Fibroblast of peridontal ligament (primary cell): Measurements from ENCODE around the gene ERICH6.
"Not testable (repeated sequence)": the region's sequence is repeated elsewhere in the genome, so short reads cannot be mapped to it uniquely, and the experiment has no call there.

ENCODE experiments used
- DNase-seq: peaks from one replicate; pipeline ENCODE4 v3.0.0-alpha.2; 2010; ENCODE audit errors: extremely low read depth

The ERICH6 gene

DNA sequence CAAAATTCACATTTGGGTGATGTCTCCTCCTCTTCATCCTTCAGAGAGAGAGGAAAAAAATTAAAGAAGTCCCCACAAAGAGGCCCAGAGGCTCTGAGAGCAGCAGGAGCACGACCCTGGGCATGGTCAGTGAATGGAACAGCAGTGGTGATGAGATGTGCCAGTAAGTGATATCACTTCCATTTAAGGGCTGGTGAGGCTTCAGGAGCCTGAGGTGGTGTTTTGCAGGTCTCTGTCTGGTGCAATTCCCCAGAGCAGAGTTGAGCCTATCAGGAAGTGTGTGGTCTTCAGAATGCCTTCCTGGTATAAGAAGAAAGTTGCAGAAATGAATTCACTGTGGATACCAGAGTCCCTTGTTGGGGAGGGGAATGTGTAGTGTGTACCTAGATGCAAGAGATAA, 21.4 kb downstream of the ERICH6 start:
- no peak for DNase-seq

DNA sequence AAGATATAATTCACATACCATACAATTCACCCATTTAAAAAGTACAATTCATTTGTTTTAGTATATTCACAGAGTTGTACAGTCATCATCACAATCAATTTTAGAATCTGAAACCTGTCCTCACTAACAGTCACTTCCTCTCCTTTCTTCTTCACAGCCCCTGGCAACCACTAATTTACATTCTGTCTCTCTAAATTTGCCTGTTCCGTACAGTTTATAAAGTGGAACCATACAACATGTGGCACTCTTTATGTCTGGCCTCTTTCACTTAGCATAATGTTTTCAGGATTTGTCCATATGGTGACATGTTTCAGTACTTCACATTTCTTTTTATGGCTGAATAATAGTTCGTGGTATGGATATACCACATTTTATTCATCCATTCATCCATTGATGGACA, 22.7 kb downstream of the ERICH6 start:
- no peak for DNase-seq

DNA sequence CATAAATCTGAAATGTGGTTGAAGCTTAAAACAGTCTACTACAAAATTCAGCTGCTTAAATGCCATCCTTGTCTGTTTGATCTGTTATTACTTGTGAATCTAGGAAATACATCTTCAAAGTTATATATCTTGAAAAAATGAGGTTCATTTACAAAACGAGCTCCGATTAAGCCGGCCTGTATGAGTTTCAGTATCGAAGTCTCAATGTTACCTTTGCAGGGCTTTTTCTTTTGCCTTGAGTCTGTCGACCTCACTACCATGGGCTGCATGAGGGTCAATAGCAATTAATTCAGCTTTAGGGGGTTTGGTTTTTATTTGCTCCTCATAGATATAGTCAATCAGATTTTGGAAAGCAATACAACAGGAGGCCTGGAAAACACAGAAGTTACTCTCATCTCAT, 23.2 kb downstream of the ERICH6 start:
- DNase-seq = no peak

DNA sequence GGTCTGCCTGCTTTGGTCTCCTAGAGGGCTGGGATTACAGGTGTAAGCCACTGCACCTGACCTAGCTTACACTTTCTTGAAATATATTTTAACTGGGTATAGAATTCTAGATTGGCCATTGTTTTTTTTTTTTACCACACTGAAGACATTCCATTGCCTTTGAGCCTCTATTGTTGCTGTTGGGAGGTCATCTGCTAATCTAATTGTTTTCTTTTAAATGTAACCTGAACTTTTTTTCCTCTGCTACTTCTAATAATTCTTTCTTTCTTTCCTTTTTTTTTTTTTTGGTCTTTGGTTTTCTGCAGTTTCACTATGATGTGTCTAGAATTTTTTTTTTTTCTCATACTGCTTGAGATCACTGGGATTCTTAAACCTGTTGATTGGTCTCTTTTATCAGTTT, 28.1 kb downstream of the ERICH6 start:
- DNase-seq = no peak

DNA sequence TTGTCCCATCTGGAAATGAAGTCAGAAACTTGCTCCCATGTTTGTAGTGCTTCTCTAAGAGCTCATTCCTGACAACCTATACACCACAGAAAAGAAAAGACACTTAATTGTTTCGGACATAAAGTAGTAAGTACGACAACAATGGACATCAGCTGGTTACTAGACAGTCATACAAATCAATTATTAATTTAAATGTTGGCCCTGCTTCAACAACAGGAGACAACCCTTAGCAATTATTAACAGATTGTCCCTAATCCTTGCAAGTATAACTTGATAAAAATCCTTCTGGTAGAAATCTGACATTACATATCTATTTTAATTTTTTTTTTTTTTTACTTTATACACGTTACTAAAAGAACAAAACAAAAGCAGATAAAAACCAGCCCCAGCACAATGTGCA, 29.8 kb downstream of the ERICH6 start:
- no peak for DNase-seq

DNA sequence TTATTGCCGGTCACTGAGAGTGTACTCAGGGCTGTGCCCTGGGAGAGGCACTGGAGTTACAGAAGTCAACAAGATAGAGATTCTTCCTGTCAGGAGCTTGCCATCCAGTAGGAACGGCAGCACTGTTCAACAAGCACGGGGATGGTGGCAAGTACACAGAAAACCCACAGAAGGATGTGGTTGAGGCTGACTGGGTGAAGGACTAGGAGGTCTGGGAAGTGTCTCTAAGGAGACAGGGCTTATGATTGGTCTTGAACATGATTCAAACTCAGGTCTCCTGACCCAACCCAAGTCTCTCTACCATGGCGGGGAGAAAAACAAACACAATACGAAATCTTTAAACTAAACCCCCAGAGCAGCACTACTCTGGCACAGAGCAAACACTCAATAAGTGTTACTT, 37.6 kb downstream of the ERICH6 start:
- no peak for DNase-seq

DNA sequence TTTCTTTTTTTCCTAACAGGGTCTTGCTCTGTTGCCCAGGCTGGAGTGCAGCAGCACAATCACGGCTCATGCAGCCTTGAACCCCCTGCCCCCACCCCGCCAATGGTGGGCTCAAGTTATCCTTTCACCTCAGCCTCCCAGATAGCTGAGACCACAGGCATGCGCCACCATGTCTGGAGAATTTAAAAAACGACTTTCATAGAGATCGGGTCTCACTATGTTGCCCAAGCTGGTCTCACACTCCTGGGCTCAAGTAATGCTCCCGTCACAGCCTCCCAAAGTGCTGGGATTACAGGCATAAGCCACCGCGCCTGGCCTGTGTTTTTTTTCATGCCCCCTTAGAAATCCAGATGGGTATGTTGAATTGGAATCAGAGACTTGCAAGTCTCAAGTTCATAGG, 40.3 kb downstream of the ERICH6 start:
- no peak for DNase-seq

DNA sequence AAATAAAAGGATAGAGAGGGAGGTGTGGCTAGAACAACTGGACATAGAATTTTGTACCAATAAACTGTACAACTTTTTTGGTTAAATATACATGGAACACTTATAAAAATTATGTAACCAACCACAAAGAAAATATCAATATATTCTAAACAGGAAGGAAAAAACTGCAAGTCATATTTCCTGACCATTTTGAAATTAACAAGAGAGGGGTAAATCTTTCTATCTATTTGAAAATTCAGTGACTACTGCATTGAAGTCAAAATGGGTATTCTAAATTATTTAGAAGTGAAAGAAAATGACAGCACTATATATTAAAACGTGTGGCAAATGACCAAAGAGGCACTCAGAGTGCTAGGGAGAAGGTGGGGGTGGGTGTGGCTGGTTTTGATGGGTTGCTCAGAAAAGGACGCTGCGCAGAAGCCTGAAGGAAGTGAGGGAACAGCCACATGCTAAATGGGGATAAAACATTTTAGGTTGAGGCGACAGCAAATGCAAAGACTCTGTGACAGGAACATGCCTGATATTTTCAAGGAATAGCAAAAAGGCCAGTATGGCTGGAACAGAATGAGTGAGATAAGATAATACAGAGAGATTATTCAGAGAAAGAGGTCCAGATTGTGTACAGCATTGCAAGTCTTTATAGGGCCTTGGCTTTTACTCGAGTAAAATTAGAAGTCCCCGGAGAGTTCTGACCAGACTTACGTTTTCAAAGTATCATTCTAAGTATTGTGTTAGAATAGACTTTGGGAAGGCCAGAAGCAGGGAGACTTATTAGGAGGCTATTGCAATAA, 41.1 kb downstream of the ERICH6 start:
- DNase-seq = no peak

DNA sequence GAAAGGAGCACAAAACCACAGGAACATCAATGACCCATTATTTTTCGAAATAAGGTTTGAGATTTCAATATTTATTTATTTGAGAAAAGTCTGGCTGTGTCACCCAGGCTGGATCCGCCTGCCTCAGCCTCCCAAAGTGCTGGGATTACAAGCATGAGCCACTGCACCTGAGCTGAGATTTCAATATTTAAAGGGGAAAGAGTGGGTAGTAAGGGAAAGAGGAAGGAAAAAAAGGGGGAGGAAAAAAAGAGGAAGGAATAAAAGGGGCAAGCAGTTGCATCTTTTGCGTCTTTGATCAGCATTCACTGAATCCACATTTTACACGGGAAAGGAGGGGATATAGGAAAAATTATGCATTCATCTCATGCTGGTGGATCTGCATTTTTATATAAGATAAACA, 47.4 kb downstream of the ERICH6 start:
- no peak for DNase-seq

DNA sequence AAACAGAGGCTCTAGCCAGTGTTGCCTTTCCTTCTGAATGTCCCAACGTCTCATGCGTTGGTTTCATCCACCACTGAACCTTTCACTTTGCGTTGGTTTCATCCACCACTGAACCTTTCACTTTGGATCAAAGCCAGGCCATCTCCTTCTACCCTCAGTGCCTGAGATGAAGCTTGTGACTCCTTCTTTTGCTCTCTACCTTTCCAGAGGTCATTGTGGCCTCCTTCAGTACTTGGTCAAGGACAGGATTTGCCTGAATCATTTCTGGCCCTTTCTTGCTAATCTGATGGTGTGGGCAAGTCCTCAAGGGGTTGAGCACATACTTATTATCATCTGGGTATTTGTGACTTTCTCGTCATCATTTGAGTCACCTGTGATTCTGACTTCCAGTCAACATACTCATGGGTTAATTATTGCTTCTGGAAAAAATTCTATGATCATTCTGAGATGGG, 50.6 kb downstream of the ERICH6 start:
- DNase-seq = no peak

DNA sequence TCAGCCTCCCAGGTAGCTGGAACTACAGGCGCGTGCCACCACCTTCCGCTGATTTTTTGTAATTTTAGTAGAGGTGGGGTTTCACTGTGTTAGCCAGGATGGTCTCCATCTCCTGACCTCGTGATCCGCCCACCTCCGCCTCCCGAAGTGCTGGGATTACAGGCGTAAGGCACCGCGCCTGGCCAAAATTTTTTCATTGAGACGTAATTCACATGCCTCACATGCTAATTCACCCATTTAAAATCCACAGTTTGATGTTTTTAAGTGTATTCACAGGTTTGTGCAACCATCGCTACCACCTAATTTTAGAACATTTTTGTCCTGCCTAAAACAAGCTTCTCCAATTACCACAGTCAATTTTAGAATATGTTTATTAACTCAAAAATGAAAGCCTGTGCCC, 63.5 kb downstream of the ERICH6 start:
- no peak for DNase-seq

DNA sequence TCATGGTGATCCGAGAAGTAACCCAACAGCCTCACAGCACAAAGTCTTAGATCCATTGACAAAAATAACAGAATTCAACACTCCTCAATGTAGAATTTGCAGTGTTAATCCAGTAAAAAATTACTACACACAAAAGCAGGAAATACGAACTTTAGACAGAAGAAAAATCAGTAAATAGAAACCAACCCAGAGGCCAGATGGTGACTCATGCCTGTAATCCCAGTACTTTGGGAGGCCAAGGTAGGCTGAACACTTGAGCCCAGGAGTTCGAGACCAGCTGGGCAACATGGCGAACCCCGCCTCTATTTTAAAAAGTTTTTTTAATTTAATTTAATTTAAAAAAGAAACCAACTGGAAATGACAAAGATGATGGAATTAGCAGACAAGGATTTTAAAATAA, 64.5 kb downstream of the ERICH6 start:
- DNase-seq = peak; percentile 13

DNA sequence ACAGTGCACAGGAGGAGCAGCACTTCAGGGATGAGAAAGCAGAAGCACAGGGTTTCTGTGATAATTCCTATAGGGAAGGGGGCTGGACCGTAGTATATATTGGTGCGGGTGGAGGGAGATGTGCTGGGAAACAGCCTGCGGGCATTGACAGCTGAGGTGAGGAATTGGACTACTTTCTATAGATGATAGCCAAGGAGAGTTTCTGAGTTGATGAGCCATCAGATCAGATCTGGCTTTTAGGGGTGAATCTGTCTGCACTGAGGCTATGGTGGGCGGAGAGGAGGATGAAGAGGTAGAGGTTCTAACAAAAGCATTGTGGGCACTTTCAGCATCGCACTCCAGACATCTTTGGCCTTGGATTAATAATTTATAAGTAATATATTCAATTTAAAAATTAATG, 67.5 kb downstream of the ERICH6 start:
- no peak for DNase-seq

DNA sequence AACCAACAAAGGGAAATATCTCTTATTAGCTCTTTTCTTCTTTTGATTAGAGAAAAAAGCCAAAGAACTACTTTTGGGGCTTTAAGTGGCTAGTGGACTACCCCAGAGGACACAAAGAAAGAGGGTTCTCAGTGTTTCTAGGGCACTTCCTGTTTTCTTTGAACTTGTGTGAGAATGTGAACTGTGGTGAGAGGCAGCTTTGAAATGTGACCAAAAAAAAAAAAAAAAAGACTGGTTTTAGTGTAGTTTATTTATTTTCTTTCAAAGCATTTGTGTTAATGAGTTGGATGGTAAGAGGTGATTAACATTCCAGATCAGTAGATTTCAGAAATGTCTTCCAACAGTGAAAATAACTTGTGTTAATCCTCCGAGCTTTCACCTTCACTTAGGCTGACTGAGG, 68.2 kb downstream of the ERICH6 start:
- no peak for DNase-seq

DNA sequence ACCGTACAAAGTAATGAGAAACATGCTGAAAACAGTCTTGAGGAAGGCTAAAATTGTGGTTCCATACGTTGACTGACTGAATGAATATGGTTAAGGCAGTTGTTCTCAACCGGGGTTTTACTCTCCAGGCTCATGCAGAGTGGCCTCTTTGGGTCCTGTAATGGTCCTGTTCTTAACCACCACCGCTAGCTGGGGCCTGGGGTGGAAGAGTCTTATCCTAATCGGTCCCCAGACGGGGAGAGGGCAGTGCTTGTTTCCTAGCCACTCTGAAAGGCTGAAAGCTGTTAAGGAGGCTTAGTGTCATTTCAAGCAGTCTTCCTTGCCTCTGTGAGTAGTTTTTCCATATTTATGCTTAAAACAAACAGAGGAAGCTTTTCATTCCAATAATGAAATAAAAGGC, 68.6 kb downstream of the ERICH6 start:
- DNase-seq = no peak

DNA sequence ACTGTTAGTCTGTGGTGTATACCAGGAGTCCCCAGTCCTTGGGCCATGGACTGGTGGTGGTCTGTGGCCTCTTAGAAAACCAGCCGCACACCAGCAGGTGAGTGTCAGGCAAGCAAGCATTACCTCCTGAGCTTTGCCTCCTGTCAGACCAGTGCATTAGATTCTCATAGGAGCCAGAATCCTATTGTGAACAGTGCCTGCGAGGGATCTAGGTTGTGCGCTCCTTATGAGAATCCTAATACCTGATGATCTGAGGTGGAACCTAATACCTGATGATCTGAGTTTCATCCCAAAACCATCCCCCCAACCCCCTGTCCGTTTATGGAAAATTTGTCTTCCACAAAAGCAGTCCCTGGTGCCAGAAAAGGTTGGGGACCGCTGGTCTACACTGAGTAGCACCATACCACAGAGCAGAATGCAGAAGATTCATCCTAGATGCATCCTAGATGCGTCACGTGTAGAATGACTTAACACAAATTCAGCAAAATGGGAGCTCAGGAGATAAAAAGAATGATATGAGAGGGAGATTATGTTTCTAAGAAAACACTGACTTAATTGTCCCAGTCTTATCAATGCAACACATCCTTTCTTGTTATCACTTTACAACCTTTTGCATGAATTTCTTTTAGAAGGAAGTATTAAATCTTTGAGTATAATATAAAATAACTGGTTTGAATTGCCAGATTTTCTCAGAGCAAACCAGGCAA, 72.1 kb downstream of the ERICH6 start:
- no peak for DNase-seq

DNA sequence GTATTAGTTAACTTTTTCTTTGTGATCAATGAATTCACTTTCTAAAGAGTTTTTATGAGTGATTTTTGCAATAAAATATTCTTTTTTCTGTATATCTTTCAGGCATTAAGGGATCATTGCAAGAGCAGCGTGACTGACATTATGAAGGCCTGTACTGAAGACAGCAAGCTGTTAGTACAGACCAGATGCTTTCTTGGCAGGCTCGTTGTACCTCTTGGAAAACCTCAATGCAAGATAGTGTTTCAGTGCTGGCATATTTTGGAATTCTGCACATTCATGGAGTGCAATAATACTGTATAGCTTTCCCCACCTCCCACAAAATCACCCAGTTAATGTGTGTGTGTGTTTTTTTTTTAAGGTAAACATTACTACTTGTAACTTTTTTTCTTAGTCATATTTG, 76.2 kb downstream of the ERICH6 start:
- peak; percentile 85 for DNase-seq

DNA sequence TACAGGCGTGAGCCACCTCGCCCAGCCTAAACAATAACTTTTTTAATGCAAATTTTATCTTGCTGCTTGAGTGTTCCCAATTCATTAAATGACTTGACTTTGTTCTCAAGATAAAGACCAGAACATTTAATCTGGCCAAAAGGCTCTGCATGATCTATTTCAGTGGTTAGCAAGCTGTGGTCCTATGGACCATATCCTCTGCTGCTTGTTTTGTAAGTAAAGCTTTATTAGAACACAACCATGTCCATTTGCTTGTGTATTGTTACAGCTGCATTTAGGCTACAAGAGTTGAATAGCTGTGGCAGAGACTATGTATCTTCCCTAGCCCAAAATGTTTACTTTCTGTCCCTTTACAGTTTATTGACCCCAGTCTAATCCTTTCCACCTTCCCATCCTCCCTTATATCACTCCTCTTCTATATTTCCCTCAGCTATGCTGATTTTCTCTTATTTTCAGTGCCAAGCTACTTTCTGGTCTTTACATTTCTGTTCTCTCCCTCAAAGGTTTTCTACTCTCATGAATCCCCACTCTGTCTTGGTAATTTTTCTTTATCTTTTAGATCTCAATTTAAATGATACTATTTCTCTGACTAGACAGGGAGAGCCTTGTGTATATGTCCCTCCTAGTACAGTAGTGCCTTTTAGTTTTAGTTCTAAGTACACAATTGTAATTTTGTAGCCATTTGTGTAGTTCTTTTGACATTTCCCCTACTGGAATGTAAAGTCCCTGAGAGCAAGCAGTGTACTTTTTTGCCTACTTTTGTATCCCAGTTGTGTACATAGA, 77.4 kb downstream of the ERICH6 start:
- no peak for DNase-seq

DNA sequence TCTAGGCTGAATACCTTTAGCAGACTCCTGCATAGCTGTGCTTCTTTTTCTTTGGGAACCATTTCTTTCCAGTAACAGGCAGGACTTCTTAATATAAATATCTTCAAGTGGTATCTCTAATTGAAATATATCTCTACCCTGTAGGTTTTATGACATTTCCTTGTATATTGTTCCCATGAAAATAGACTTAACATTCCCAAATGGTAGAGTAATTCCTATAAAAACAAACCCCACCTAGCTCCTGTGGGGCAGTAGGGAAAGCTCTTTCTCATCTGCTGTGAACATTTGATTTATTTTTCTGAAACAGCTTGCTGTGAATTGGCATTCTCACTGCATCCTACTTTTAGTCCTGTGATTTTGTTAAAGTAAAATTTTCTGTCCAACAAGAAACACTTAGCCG, 79.8 kb downstream of the ERICH6 start:
- no peak for DNase-seq

DNA sequence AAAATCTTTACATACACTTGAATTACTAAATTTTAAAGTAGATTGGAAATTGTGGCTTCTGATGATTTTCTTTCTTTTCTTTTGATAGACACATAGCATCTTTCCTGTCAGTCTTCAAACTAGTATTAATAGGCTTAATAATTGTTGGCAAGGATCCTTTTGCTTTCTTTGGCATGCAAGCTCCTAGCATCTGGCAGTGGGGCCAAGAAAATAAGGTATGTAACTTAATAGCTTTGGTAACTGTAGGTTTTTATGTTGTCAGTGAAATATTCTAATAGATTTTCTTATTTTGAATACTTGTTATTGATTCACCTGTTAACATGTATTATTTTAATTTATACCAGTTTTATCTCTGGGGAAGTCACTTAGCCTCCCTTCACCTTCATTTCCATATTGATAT, 80.8 kb downstream of the ERICH6 start:
- not testable (repeated sequence) for DNase-seq

DNA sequence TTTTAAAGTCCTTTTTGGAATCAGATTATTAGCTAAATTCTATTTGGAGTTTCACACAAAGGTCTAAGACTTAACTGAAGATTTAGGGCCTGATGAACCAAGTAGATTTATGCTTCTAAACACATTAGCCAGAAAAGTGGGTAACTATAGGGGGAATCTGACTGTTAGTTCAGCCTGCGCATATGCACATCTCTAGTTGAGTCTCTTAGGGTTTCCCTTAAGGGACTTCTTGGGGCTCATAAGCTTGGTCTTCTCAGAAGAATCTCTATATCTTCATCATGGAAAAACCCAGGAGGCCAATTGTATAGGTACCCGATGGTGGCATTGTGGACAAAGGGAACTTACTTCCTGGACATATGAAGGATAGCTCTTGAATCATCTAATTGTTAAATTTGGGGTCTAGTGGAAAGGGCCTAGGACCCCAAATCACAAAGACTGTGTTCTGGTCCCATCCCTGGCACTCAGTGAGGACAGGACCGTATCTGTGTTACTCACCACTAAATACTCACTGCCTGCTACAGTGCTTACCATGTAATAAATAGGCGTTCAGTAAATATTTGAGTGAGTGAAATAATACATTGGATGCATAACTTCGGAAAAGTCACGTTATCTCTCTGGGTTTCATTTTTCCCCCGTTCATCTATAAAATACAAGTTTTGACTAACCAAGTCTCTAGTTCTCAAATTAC, 83.6 kb downstream of the ERICH6 start:
- DNase-seq = no peak
